Esophagus muscularis mucosa (tissue), 4 donors: Measurements from ENCODE around the gene CNNM4.

Experiments used
- CTCF ChIP-seq, 3 experiments: fragments of 200-600 bp in 2 of 3; fragments of 450-650 bp in 1 of 3; sonication (generic) in 2 of 3; IDR thresholded peaks; one replicate each; pipeline ENCODE4 v1.5.1; 2017 to 2019; ENCODE audit warnings: antibody characterized with exemption in 3 of 3, mild to moderate bottlenecking in 2 of 3, moderate library complexity in 1 of 3
- EP300 ChIP-seq: sonication (generic); formaldehyde crosslinking; IDR thresholded peaks from one replicate; pipeline ENCODE4 v1.6.1; 2017; ENCODE audit warnings: antibody characterized with exemption
- POLR2AphosphoS5 ChIP-seq, 2 donors: sonication (generic); formaldehyde crosslinking; IDR thresholded peaks; one replicate each; pipeline ENCODE4 v1.6.1; 2017; ENCODE audit warnings: antibody characterized with exemption in 2 of 2

- no peak for TF ChIP-seq EP300
- TF ChIP-seq CTCF (IDR thresholded peaks at IDR 0.05): peak; percentile 78 to 93 (median 90)
- peak; percentile 31 to 48 for TF ChIP-seq POLR2AphosphoS5 (IDR thresholded peaks at IDR 0.05)
Measured at GRCh38 chr2:96801005-96801785, 40.5 kb downstream of the CNNM4 start.
